ENCODE results near the gene DPYSL5. TPM values are rescaled to one million over a fixed set of nuclear protein-coding genes. Genes with fewer than 3 reads are reported as not detected.
A peak's percentile ranks its signal among the peaks of the same experiment; 100 is the strongest.

The DPYSL5 gene
- total and polyA plus RNA-seq, 2 of the 13 experiments (the other 11 are each of a cell fraction or from before 2014, with no cell fraction given), result 0.15 TPM; not detected in 1

DNA sequence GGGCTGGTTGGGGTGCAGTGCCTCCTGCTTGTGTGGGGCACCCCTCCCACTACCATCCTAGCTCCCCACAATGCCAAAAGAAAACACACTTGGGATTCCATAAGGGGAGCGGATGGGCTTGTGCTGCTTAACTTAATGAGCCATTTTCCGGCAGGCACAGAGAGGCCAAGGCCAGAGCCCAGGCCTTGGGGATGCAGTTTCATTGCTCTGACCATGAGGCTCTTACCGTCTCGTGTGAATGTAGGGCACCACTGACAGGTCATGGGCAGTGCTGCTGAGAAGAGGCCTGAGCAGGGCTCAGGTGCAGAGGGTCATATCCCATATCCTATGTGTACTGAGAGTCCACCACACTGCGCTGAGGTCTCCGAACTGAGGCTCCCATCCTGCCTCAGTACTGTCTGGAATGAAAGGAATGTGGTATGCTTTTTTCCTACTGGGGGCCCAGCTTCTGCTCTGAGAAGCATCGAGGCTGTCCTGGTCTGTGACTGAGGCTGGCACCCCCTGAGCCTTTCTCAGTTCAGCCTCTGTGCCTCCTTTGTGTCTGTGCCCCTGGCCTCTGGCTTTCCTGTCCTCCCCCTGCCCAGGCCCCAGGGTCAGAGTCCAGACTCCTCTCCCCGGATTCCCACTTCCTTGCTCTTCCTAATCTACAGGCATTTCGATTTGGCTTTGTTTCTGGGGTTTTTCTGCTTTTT, 77.3 kb downstream of the DPYSL5 start (continued):
- peak; percentile 53; the same call in 1 of the 2 replicates for TF ChIP-seq MXD1 (CRISPR knock-in tag; IDR thresholded peaks at IDR 0.05)
- TF ChIP-seq TRIM24 (CRISPR knock-in tag; IDR thresholded peaks at IDR 0.05), result no peak
- no peak for TF ChIP-seq HOXA9 (CRISPR knock-in tag; IDR thresholded peaks at IDR 0.05; ENCODE audit: borderline replicate concordance)
- TF ChIP-seq PAXIP1 (CRISPR knock-in tag; conservative IDR thresholded peaks at IDR 0.05), result peak; percentile 99
- no peak for TF ChIP-seq ZNF724P (CRISPR knock-in tag; IDR thresholded peaks at IDR 0.05; ENCODE audit: borderline replicate concordance)
- no peak for TF ChIP-seq ZKSCAN1 (IDR thresholded peaks at IDR 0.05; ENCODE audit: low read length)
- TF ChIP-seq, protein P1, sequence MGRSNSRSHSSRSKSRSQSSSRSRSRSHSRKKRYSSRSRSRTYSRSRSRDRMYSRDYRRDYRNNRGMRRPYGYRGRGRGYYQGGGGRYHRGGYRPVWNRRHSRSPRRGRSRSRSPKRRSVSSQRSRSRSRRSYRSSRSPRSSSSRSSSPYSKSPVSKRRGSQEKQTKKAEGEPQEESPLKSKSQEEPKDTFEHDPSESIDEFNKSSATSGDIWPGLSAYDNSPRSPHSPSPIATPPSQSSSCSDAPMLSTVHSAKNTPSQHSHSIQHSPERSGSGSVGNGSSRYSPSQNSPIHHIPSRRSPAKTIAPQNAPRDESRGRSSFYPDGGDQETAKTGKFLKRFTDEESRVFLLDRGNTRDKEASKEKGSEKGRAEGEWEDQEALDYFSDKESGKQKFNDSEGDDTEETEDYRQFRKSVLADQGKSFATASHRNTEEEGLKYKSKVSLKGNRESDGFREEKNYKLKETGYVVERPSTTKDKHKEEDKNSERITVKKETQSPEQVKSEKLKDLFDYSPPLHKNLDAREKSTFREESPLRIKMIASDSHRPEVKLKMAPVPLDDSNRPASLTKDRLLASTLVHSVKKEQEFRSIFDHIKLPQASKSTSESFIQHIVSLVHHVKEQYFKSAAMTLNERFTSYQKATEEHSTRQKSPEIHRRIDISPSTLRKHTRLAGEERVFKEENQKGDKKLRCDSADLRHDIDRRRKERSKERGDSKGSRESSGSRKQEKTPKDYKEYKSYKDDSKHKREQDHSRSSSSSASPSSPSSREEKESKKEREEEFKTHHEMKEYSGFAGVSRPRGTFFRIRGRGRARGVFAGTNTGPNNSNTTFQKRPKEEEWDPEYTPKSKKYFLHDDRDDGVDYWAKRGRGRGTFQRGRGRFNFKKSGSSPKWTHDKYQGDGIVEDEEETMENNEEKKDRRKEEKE (IDR thresholded peaks at IDR 0.05), result no peak
- no peak for TF ChIP-seq MIXL1 (CRISPR knock-in tag; IDR thresholded peaks at IDR 0.05)
- peak; percentile 78; the same call in 1 of the 2 replicates for TF ChIP-seq CBX5 (CRISPR knock-in tag; IDR thresholded peaks at IDR 0.05; ENCODE audit: borderline replicate concordance)
- TF ChIP-seq ZNF558 (CRISPR knock-in tag; IDR thresholded peaks at IDR 0.05; ENCODE audit: borderline replicate concordance), result no peak
- TF ChIP-seq ARNTL (CRISPR knock-in tag; IDR thresholded peaks at IDR 0.05), result peak; percentile 56; the same call in 1 of the 2 replicates
- TF ChIP-seq MIER3 (CRISPR knock-in tag; IDR thresholded peaks at IDR 0.05; ENCODE audit: borderline replicate concordance), result peak; percentile 70; the same call in 1 of the 2 replicates
- no peak for TF ChIP-seq MAFK (conservative IDR thresholded peaks at IDR 0.05 in 1 of 2, IDR thresholded peaks at IDR 0.05 in 1 of 2; ENCODE audit: low read length in 2 of 2)
- TF ChIP-seq, protein P2, sequence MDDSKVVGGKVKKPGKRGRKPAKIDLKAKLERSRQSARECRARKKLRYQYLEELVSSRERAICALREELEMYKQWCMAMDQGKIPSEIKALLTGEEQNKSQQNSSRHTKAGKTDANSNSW (CRISPR knock-in tag; IDR thresholded peaks at IDR 0.05; ENCODE audit: borderline replicate concordance), result no peak
- no peak for TF ChIP-seq CC2D1A (CRISPR knock-in tag; IDR thresholded peaks at IDR 0.05)
- TF ChIP-seq SNAPC2 (CRISPR knock-in tag; IDR thresholded peaks at IDR 0.05), result no peak
- TF ChIP-seq ASH2L (IDR thresholded peaks at IDR 0.05; ENCODE audit: insufficient read length, low read depth, low read length), result peak; percentile 95
- TF ChIP-seq ZSCAN5A (CRISPR knock-in tag; IDR thresholded peaks at IDR 0.05; ENCODE audit: borderline replicate concordance), result no peak
- TF ChIP-seq ARID2 (CRISPR knock-in tag; IDR thresholded peaks at IDR 0.05; ENCODE audit: borderline replicate concordance), result no peak

Measured in HepG2 (cell line).